NCI-H82 (cell line): ENCODE data around the gene SORCS2.

Source experiments
- DNase-seq: peaks from one replicate; lab custom pipeline; 2025; lab: John Stamatoyannopoulos, UW

SORCS2 gene

DNA sequence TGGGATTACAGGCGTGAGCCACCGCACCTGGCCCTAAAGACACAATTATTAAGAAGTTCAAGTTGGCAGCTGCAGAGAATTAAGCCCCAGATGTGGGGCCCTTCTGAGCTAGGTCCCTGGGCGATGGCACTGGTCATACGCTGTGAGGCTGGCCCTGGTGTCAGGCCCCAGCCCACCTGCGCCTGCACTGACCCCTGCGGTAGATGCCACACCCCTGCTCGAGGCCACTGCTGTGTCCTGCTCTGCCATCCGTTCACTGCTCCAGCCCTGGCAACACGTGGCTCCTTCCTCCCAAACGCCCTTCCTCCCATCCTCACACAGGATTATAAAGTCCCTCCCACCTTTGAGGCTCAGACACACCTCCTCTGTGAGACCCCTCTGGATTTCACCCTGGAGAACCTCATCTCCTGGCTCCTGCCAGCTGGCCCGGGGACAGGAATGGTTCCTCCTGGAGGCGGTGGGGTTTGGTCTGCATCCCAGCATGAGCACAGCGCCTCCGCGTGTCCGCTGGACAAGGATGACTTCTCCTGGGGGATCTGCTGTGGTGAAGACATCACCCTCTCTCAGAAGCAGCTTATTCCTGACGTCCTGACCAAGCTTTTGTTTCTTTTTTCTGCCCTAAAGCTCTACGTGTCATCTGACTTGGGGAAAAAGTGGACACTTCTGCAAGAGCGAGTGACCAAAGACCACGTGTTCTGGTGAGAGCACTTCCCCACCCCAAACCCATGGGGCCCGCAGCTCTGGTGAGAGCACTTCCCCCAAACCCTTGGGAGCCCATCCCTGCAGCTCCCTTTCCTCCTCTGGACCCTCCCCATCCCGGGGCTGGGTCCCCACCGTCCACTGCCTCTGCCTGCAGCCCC lies 461.4 kb downstream of the SORCS2 start:
- peak; percentile 32 for DNase-seq

DNA sequence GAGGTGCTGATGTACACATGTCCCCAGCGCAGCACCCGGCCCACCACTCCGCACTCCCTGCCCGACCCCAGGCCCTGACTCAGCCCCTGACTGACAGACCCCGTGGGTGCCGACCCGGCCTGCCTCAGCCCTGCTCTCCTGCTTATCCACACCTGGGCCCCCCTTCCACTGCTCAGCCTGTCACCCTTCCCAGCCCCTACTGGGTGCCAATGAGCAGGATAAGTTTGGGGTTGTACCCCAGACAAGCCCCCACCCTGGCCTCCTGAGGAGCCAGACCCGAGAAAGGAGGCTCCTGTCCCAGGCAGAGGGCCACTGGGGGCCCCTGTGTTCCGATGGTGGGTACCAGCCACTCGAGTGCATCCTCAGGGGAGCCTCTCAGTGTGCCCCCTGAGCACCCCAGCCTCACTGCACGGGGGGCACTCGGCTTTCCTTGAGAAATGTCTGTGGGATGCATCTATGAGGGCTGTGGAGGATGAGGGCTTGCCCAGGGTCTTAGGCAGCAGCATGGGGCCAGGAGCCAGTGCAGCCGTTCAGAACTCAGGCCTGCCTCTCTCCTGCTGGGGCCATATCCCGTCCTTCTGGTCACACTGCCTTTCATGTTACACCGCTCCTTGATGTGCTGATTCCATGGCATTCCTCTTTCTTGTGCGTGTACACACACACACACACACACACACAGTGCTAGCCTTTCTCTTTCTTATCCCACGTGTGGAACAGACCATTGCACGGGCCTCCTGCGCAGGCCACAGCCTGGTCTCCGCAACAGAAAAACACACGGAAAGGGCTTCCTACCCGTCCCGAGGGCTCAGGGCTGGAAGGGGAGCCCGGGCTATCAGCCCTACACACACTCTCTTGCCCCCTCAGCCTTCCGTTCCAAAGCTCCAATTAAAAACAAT lies 462.5 kb downstream of the SORCS2 start:
- no peak for DNase-seq

DNA sequence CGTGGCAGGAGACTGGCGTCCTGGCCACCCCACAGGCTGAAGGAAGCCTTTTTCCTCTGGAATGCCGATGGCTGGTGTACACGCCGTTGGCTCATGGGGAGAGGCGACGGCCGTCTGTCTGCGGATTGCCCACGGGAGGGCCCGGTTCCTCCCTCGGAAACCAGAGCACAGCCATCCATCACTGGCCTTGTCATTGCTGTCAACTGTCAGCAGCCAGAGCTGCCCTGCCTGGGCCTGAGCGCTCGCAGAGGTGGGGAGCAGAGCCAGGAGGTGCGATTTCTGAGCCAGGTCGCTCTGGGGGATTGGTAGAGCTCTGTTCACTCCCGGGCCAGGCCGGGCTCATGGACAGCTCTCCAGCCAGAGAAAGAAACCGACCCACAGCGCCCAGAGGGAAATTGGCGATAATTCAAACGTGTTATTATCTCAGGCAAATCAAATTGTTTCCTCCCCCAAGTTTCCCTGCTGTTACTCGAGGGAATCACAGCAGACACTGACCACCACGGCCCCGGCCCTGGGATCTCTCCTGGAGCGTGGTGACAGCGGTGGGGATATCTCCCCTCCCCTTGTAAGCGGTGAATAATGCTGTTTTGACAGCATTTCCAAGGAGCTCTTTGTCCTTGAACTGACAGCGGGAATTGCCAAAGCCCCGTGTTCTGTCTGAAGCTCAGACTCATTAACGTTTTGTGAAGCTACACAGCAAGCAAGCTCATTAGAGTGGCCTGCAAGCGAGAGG lies 463.3 kb downstream of the SORCS2 start:
- DNase-seq: no peak

DNA sequence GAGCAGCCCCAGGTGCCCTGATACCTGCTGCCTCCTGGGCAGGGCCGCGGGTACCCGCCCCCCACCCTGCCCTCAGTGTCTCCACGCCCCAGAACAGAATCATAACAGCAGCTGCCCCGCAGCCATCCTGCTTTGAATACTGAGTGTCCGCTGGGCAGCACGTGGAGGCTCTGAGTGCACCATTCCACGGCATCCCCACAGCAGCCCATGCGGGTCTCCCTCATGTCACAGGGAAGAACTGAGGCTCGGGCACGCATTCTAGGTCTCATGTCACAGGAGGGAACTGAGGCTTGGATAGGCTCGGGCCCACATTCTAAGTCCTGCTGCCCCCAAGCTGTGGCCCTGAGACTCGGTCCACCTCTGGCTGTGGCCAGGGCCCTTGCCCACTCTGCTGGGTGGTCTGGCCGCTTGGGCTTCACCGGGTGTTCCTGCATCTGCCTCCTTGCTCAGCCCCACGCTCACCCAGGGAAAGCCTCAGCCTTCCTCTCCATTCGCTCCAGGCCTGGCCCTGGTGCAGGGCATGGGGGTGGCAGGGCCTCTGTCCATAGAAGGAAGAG lies 464.0 kb downstream of the SORCS2 start:
- DNase-seq: no peak

DNA sequence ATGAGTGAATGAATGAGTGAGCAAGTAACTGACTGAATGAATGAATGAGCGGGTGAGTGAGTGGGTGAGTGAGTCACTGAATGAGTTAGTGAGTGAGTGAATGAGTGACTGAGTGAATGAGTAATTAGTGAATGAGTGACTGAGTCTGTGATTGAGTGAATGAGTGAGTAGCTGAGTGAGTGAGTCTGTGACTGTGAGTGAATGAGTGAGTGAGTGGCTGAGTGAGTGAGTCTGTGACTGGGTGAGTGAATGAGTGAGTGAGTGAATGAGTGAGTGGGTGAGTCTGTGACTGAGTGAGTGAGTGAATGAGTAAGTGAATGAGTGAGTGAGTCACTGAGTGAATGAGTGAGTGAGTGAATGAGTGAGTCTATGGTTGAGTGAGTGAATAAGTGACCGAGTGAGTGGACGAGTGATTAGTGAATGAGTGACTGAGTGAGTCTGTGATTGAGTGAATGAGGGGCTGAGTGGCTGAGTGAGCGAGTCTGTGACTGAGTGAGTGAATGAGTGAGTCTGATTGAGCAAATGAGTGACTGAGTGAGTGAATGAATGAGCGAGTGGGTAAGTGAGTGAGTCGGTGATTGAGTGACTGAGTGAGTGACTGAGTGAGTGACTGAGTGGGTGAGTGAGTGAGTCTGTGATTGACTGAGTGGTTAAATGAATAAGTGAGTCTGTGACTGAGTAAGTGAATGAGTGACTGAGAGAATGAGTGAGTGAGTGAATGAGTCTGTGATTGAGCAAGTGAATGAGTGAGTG lies 465.4 kb downstream of the SORCS2 start:
- no peak for DNase-seq

DNA sequence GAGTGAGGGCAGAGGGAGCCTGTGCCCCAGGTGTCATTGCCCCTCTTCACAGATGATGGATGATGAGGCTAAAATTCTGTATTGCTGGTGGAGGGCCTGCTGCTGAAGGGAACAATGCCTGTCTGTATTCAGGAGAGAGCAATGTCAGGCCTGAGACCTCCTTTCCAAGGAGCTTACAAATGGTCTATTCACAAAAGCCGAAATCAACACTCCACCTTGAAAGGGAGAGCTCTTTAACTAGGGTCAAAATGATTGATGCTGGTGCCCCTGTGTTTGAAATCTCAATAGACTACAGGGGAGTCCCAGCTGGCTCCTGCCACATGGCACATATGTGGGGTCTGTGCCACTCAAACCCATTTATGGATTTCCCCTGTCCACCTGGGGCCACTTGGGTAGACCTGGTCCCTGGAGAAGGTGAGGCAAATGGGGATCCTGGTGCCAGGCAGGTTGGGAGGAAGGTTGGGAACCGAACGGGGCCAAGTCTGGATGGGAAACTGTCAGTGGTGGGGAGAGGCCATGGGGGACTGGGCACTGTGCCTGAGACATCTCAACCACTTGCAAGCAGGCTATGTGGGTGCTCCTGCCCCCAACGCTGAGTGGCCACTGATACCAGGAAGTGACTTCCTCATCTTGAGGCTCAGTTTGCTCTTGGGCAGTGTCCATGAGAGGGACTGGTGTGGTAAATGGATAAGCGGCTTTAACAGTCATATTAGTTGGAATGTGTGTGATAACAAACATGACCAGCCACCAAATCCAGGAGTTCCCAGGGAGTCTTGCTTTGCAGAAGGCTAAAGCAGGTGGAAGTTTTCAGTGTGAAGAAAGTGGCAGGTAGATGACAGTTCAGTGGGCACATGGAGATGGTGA lies 466.2 kb downstream of the SORCS2 start:
- DNase-seq: no peak

DNA sequence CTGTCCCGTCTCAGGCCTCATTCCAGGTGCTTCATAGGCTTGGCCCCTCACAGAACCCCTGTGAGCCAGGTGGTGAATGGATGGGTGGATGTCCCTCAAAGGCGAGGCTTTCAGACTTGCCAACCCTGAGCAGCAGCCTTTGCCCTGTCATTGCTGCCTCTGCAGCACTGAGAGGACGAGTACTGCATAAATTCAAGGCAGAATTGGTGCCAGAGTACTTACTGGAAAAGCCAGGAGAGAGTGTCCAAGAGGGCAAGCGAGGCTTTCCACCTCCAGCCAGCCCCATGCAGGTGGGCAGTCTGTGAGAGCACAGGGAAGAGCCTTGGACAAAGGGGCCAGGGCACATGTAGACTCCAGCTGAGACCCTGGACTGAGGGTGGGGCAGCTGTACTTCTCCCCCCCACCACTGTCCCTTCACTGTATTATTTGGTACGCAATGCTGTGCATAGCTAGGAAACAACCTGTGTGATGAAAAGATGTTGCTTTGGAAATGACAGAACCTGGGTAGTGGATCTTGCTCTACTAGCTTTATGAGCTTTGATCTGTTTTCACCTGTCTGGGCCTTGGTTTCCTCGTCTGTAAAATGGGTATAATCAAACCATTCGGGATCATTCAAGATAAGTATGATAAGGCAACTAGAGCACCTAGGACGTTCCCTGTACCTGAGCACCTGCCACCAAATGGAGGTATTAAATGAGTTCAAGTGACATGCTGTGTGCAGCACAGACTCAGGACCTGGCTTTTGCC lies 467.3 kb downstream of the SORCS2 start:
- no peak for DNase-seq

DNA sequence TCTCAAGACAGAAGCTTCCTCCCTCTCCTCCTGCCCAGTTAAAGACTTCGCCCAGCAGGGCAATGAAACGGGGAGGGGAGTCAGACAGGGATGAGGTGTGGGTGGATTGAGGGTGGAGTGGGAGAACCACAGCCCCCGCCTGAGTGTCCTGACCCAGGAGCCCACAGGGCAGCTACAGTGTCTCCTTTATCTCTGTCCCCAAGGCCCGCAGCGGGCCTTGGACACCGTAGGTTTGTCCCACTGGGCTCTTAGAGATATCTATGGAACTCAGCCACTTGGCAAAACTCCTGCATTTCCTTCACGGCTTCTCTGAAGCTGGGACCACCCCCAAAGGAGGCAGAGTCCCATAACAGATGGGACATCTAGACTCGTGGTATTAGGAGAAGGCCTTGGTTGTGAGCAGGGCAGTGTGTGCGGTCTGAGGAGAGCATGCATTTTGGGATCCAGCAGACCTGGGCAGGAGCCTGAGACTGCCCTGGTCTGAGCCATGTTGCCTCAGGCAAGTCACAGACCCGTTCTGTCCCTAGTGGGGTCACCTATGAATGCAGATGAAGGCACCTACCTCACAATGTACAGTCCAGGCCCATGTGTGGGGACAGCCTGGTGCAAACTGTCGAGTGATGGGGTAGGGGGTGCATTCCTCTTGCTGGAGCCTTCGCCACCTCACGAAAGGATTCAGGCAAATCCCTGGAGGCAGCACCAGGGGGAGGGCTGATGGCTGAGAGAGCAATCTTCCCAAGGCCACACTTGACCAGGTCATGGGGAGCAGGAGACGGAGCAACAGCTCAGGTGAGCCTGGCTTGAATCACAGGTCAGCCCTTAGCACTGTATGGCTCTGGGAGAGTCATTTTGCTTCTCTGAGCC lies 468.1 kb downstream of the SORCS2 start:
- no peak for DNase-seq

DNA sequence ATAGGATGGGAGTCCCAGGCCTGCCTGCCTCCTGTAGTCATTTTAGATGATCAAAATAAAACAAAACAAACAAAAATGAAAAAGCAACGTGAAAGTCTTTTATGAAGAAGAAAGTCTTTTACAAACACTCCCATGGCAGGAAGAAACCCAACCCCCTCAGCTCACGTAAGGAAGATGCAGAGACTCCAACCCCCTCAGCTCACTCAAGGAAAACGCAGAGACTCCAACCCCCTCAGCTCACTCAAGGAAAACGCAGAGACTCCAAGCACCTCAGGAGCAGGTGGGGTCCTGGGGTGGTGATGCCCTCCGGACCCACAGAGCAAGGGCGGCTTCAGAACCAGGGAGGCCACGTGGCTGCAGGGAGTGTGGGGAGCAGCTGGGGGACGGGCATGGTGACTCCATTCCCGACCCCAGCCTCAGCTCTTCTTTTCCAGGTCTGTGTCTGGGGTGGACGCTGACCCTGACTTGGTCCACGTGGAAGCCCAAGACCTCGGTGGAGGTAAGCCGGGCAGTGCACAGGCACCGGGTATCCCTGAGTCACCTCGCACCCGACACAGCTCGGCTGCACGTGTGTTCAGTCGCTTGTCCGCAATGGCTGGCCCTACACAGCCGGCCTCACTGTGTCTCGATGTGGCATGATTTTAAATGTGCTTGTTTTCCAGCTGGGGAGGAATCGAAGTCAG lies 468.9 kb downstream of the SORCS2 start:
- DNase-seq: no peak

DNA sequence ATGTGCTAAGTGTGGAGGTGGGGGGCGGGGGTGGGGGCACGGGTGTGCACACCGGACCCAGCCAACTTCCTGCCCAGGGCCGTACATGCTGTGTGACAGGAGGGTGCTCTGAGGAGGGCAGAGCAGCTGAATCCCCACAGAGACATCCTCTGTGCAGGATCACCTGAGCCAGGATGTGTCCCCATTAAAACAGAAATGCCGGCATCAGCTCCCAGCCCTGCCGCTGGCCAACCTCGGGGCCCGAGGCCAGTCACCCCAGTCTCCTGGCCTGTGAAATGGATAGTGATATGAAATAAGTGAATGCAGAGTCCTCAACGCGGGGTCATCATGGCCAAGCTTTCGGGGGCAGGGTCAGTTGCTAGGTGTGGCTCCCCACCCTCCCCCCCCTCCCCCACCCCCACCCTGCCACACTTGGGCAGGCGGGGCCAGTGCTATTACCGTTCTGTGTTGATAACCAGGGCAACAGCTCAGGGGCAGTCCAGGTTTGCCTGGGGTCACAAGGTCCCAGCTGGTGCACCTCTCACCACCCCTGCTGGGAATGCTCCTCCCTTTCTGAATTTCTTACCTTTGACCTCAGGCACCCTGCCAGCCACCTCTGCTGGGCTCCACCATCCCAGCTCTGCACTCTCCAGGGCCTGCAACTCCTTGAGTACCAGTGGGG lies 469.6 kb downstream of the SORCS2 start:
- DNase-seq: no peak

DNA sequence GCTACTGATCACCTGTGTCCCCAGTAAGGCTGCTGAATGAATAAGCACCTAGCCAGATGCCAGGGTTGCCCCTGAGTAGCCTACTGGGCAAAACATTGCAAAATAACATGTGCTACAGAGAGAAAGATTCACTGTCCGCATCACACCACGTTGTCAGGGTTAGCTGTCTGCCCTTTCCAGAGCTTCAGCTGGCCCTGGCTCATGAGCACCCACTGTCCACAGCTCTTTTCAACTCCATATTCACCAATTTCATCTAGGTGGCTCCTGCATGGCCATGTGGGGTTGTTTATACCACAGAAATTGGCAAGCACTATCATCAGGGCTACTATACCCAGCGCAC lies 470.1 kb downstream of the SORCS2 start:
- DNase-seq: no peak

DNA sequence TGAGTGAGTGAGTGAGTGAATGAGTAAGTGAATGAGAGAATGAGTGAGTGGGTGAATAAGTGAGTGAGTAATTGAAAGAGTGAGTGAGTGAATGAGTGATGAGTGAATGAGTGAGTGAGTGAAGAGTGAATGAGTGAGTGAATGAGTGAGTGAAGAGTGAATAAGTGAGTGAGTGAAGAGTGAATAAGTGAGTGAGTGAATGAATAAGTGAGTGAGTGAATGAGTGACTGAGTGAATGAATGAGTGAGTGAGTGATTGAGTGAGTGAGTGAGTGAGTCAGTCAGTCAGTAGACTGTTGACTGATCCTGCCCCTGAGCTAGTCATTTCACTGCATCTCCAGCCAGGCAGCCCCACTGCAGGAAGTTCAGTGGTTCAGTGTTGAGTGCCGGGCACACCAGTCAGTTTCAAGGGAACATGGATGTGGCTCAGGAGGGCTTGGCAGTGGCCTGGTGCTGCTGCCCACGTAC lies 470.8 kb downstream of the SORCS2 start:
- DNase-seq: no peak

DNA sequence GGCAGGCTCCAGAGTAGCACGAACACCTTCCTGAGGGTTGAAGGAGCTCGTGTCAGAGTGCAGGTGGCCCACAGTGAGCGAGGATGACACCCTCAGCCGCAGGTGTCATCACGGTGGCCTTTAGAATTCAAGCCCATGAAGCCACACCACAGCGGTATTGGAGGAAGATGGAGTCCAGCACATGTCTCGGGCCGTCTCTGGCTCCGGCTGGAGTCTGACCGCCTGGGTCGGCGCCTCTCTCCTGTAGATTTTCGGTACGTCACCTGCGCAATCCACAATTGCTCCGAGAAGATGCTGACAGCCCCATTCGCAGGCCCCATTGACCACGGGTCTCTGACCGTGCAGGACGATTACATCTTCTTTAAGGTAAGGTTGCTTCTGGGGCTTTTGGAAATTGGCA lies 471.8 kb downstream of the SORCS2 start:
- no peak for DNase-seq

DNA sequence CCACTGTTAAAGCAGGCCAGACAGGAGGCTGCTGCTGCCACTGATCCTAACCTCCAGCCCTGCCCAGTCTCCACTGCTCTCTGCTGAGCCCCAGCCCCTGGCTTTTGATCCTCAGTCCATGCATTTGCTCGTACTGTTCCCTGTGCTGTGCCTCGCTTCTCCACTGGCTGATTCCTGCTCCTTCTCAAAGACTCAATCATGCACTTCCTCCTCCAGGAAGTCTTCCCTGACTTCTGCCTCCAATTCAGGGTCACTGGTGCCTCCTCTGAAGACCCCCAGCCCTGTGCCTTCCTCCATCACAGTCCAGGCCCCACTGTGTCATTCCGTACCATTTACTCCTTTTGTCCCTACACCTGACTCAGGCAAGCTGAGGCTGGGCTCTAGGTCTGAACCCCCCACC lies 473.0 kb downstream of the SORCS2 start:
- DNase-seq: no peak

DNA sequence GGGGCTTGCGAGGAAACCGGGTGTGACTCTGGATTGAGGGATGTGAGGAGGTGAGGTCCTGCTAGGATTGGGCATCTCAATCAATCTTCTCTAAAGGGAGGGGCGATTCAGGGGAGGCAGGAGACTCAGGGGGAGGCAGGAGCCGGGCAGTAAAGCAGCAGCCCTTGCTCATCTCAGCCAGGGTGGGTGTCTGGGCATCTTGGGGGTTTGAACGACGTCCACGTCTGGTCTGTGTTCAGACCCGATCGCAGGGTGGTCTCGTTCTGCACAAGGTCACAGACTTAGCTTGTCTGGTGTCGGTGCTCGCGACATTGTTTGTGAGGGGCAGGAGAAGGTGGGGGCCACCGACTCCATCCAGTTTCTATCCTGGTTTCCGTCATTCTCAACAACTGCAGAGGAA lies 473.7 kb downstream of the SORCS2 start:
- no peak for DNase-seq

DNA sequence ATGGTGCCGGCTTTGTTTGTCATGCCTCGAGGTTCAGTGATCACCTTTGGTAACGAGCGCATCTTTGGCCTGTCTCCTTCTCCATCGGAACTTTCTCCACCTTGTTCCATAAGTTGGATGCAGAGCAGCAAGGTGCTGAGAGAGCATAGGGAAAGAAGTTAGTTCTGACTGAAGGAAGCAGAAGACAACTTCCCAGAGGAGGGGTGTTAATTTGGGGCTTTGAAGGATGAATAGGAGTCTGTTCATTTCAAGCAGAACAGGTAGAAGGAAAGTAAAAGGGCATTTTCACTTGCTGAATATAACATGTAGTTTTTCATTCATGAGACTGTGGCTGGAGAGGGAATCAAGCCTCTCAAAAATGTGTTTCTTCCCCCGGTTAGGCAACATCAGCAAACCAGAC lies 474.4 kb downstream of the SORCS2 start:
- DNase-seq: no peak

DNA sequence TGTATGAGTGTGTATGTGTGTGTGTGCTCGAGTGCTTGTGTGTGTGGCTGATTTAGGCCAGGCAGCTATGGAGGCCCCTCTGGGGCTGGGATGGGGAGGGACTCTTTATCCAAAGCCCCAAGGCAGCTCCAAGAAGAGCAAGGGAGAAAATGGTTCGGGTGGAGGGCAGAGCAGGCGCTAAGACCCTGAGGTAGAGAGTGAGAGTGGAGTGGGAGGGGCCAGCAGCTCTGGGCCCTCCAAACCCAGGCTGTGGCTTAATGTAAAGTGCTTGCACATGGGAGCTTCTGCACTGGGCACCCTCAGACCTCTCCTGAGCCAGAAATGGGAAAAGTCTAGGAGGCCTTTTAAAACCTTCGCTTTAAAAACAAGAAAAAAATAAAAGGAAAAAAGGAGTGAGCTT lies 475.9 kb downstream of the SORCS2 start:
- no peak for DNase-seq

DNA sequence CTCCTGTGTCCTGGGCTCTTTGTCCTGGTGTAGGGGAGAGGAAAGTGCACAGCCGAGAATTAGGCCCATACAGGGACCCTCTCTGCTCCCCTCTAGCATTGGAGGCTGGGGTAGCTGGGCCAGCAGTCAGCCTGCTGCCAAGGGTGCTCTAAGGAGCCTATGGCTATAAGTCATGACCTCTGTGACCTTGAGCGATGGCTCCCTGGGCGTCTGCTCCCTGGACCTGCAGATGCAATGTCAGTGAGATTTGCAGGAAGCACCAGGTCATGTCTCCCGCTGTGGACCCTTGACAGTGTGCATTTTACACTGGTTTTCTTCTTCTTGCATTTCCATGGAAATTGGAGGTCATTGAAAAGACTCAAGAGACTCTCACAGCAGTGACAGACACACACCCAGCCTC lies 476.5 kb downstream of the SORCS2 start:
- no peak for DNase-seq
